CD8-positive, alpha-beta memory T cell (primary cell): ENCODE results near the gene MALT1. TPM values are rescaled to one million over a fixed set of nuclear protein-coding genes. Genes with fewer than 3 reads are reported as not detected.

ENCODE experiments used
- CTCF ChIA-PET: fragments of 350-600 bp; sonication (Branson Sonifier 250); formaldehyde crosslinking; loops from one replicate; lab custom pipeline; 2021; ENCODE audit warnings: antibody characterized with exemption; lab: Charles Lee
- POLR2A ChIA-PET: fragments of 350-600 bp; sonication (Branson Sonifier 250); formaldehyde crosslinking; loops from one replicate; lab custom pipeline; 2021; ENCODE audit warnings: antibody characterized with exemption; lab: Charles Lee
- DNase-seq, 5 donors: peaks; one replicate each; pipeline versions ENCODE4 v3.0.0 to v3.0.0-alpha.2; 2020 to 2022; ENCODE audit warnings: mixed read lengths in 1 of 5
- H3K27ac ChIP-seq: one replicate; pipeline ENCODE4 v1.7.0; 2013; ENCODE audit warnings: low read depth, mild to moderate bottlenecking, low read length, moderate library complexity
- H3K27me3 ChIP-seq: 2 replicates; pipeline ENCODE4 v1.7.0; 2013; ENCODE audit warnings: low read length, mild to moderate bottlenecking; ENCODE audit not compliant: insufficient read depth, poor library complexity, severe bottlenecking
- H3K36me3 ChIP-seq: 2 replicates; pipeline ENCODE4 v1.7.0; 2013; ENCODE audit warnings: mild to moderate bottlenecking, low read length, moderate library complexity; ENCODE audit not compliant: insufficient read depth
- H3K4me1 ChIP-seq: 2 replicates; pipeline ENCODE4 v1.7.0; 2013; ENCODE audit warnings: mild to moderate bottlenecking, low read length, moderate library complexity; ENCODE audit not compliant: insufficient read depth
- H3K4me3 ChIP-seq: 2 replicates; pipeline ENCODE4 v1.7.0; 2013; ENCODE audit warnings: mild to moderate bottlenecking, low read length
- H3K9me3 ChIP-seq: 2 replicates; pipeline ENCODE4 v1.7.0; 2013; ENCODE audit warnings: mild to moderate bottlenecking, low read length
- H3K27ac Mint-ChIP-seq, 8 donors: one replicate each; pipeline ENCODE4 v1.8.0; 2020 to 2021; ENCODE audit warnings: mixed read lengths in 8 of 8, mild to moderate bottlenecking in 6 of 8, inconsistent platforms in 3 of 8, moderate library complexity in 3 of 8
- H3K27me3 Mint-ChIP-seq, 2 donors: one replicate each; pipeline ENCODE4 v1.8.0; 2020 to 2021; ENCODE audit warnings: mixed read lengths in 2 of 2, mild to moderate bottlenecking in 1 of 2, moderate library complexity in 1 of 2
- H3K36me3 Mint-ChIP-seq, 3 donors: one replicate each; pipeline ENCODE4 v1.8.0; 2020 to 2021; ENCODE audit warnings: mixed read lengths in 3 of 3, inconsistent platforms in 1 of 3, mild to moderate bottlenecking in 1 of 3
- H3K4me1 Mint-ChIP-seq, 3 donors: one replicate each; pipeline ENCODE4 v1.8.0; 2020 to 2021; ENCODE audit warnings: mixed read lengths in 3 of 3, inconsistent platforms in 1 of 3, mild to moderate bottlenecking in 1 of 3
- H3K4me3 Mint-ChIP-seq, 7 donors: one replicate each; pipeline ENCODE4 v1.8.0; 2020 to 2021; ENCODE audit warnings: mixed read lengths in 7 of 7, mild to moderate bottlenecking in 6 of 7, moderate library complexity in 4 of 7, inconsistent platforms in 2 of 7
- H3K9me3 Mint-ChIP-seq, 5 donors: one replicate each; pipeline ENCODE4 v1.8.0; 2020 to 2022; ENCODE audit warnings: mixed read lengths in 5 of 5, mild to moderate bottlenecking in 3 of 5, moderate library complexity in 2 of 5, inconsistent platforms in 1 of 5
- polyA plus RNA-seq: library from polyadenylated mRNA; unstranded; fragments of 300-500 nt; fragmentation: Illumina TruSeq; gene quantifications from one replicate; pipeline ENCODE4 v1.2.3, GENCODE V29; 2021
- total RNA-seq, 2 experiments: library from RNA; stranded (reverse); gene quantifications; one replicate each; pipeline ENCODE4 v1.2.3, GENCODE V29; 2021

Gene MALT1
- total and polyA plus RNA-seq, 3 experiments from 2014 or later, result 33.1 to 41.4 (median 35.8) TPM

- Histone ChIP-seq H3K4me3 (no peak overlapping the region), H3K9me3 (no peaks in the 10 kb centered on the region), H3K36me3 (peaks cover 3% of the 10 kb centered on the region), H3K27ac (no peak overlapping the region), H3K27me3 (no peaks in the 10 kb centered on the region), H3K4me1 (peaks cover 42% of the 10 kb centered on the region)
- Mint-ChIP-seq H3K27me3 (no peaks in the 10 kb centered on the region), H3K4me3 (no peak overlapping the region), H3K27ac (peak overlapping the region in 5 of 8 donors; percentile 0 to 80 (median 53)), H3K4me1 (peaks cover 41 to 61% (median 47%) of the 10 kb centered on the region in 3 donors), H3K36me3 (peaks cover 7 to 53% (median 15%) of the 10 kb centered on the region in 3 donors), H3K9me3 (no peaks in the 10 kb centered on the region)
- CTCF ChIA-PET, result interaction anchor here (1.5 kb wide), 1 partner anchor 51 kb away, joined by 3 read pairs; no protein-coding TSS in a partner anchor
- POLR2A ChIA-PET, result no interaction called here
- no peak for DNase-seq
Observed at GRCh38 chr18:58712930-58713329, 41.7 kb downstream of the MALT1 start.

- DNase-seq, result peak in 1 of 5 donors; percentile 29
- Mint-ChIP-seq H3K4me3 (peak overlapping the region in 6 of 7 donors; percentile 44 to 83 (median 68)), H3K36me3 (peaks cover 7 to 53% (median 15%) of the 10 kb centered on the region in 3 donors), H3K27me3 (no peaks in the 10 kb centered on the region), H3K9me3 (no peaks in the 10 kb centered on the region), H3K27ac (peak overlapping the region; percentile 73 to 97 (median 91)), H3K4me1 (peaks cover 41 to 65% (median 55%) of the 10 kb centered on the region in 3 donors)
- CTCF ChIA-PET, result no interaction called here
- H3K27me3 ChIP-seq, result no peaks in the 10 kb centered on the region
- no peak overlapping the region for H3K27ac ChIP-seq
- POLR2A ChIA-PET, result no interaction called here
- no peak overlapping the region for H3K4me3 ChIP-seq
- H3K36me3 ChIP-seq, result no peaks in the 10 kb centered on the region
- peaks cover 42% of the 10 kb centered on the region for H3K4me1 ChIP-seq
- no peaks in the 10 kb centered on the region for H3K9me3 ChIP-seq
Observed at GRCh38 chr18:58714259-58714658, 43.0 kb downstream of the MALT1 start.

- H3K4me3 ChIP-seq, result no peak overlapping the region
- H3K9me3 ChIP-seq, result no peaks in the 10 kb centered on the region
- H3K36me3 ChIP-seq, result no peaks in the 10 kb centered on the region
- Mint-ChIP-seq H3K27ac (peak overlapping the region; percentile 73 to 97 (median 89)), H3K4me3 (peak overlapping the region in 3 of 7 donors; percentile 6 to 60 (median 14)), H3K9me3 (no peaks in the 10 kb centered on the region), H3K27me3 (no peaks in the 10 kb centered on the region), H3K4me1 (peaks cover 42 to 68% (median 55%) of the 10 kb centered on the region in 3 donors), H3K36me3 (peaks cover 7 to 52% (median 13%) of the 10 kb centered on the region in 3 donors)
- POLR2A ChIA-PET, result interaction anchor here (0.7 to 2.1 kb wide), 2 partner anchors 40 to 43 kb away, joined by 3 to 14 read pairs; partner anchors contain the start of gene MALT1
- H3K27me3 ChIP-seq, result no peaks in the 10 kb centered on the region
- peaks cover 42% of the 10 kb centered on the region for H3K4me1 ChIP-seq
- no peak overlapping the region for H3K27ac ChIP-seq
- DNase-seq, result no peak
- CTCF ChIA-PET, result interaction anchor here (1.5 kb wide), 1 partner anchor 43 kb away, joined by 5 read pairs; the partner anchor contains the start of gene MALT1
Observed at GRCh38 chr18:58714821-58715220, 43.6 kb downstream of the MALT1 start.

GRCh38 chr18:58715540-58715939 lies 44.3 kb downstream of the MALT1 start:
- Mint-ChIP-seq H3K4me3 (peak overlapping the region in 6 of 7 donors; percentile 25 to 80 (median 60)), H3K9me3 (no peaks in the 10 kb centered on the region), H3K27me3 (no peaks in the 10 kb centered on the region), H3K4me1 (peaks cover 42 to 72% (median 56%) of the 10 kb centered on the region in 3 donors), H3K36me3 (peaks cover 11 to 55% (median 12%) of the 10 kb centered on the region in 3 donors), H3K27ac (peak overlapping the region; percentile 3 to 93 (median 80))
- Histone ChIP-seq H3K4me1 (peaks cover 42% of the 10 kb centered on the region), H3K4me3 (peak overlapping the region; percentile 5), H3K27me3 (no peaks in the 10 kb centered on the region), H3K36me3 (no peaks in the 10 kb centered on the region), H3K9me3 (no peaks in the 10 kb centered on the region), H3K27ac (no peak overlapping the region)
- ChIA-PET POLR2A (interaction anchor here (0.7 to 2.1 kb wide), 2 partner anchors 39 to 44 kb away, joined by 3 to 14 read pairs; partner anchors contain the start of gene MALT1), CTCF (interaction anchor here (0.8 to 1.5 kb wide), 2 partner anchors 14 to 44 kb away, joined by 3 to 5 read pairs; partner anchors contain the start of gene MALT1)
- DNase-seq, result no peak

- ChIA-PET POLR2A (interaction anchor here (2.1 kb wide), 1 partner anchor 44 kb away, joined by 14 read pairs; the partner anchor contains the start of gene MALT1), CTCF (interaction anchor here (0.8 to 1.5 kb wide), 2 partner anchors 15 to 45 kb away, joined by 3 to 5 read pairs; partner anchors contain the start of gene MALT1)
- Histone ChIP-seq H3K4me1 (peaks cover 42% of the 10 kb centered on the region), H3K27ac (no peak overlapping the region), H3K4me3 (peak overlapping the region; percentile 5), H3K9me3 (no peaks in the 10 kb centered on the region), H3K36me3 (no peaks in the 10 kb centered on the region), H3K27me3 (no peaks in the 10 kb centered on the region)
- peaks cover 7 to 54% (median 12%) of the 10 kb centered on the region in 3 donors for H3K36me3 Mint-ChIP-seq
- H3K4me1 Mint-ChIP-seq, result peaks cover 42 to 69% (median 61%) of the 10 kb centered on the region in 3 donors
- H3K27ac Mint-ChIP-seq, result peak overlapping the region; percentile 3 to 93 (median 80)
- no peaks in the 10 kb centered on the region for H3K9me3 Mint-ChIP-seq
- peak in 2 of 5 donors; percentile 17 to 37 for DNase-seq
- no peaks in the 10 kb centered on the region for H3K27me3 Mint-ChIP-seq
- peak overlapping the region; percentile 0 to 80 (median 60) for H3K4me3 Mint-ChIP-seq
Observed at GRCh38 chr18:58716060-58716756, 44.9 kb downstream of the MALT1 start.

- CTCF ChIA-PET, result no interaction called here
- H3K36me3 Mint-ChIP-seq, result peaks cover 4 to 63% (median 4%) of the 10 kb centered on the region in 3 donors
- peak overlapping the region in 2 of 8 donors; percentile 27 to 71 for H3K27ac Mint-ChIP-seq
- no peak overlapping the region for H3K4me3 Mint-ChIP-seq
- H3K4me1 Mint-ChIP-seq, result peaks cover 11 to 28% (median 23%) of the 10 kb centered on the region in 3 donors
- Histone ChIP-seq H3K27me3 (no peaks in the 10 kb centered on the region), H3K27ac (no peak overlapping the region), H3K36me3 (peaks cover 13% of the 10 kb centered on the region), H3K9me3 (no peaks in the 10 kb centered on the region), H3K4me1 (peaks cover 8% of the 10 kb centered on the region), H3K4me3 (no peak overlapping the region)
- POLR2A ChIA-PET, result no interaction called here
- H3K27me3 Mint-ChIP-seq, result no peaks in the 10 kb centered on the region
- DNase-seq, result peak in 2 of 5 donors; percentile 33 to 39
- no peaks in the 10 kb centered on the region for H3K9me3 Mint-ChIP-seq
Observed at GRCh38 chr18:58721566-58722239, 50.4 kb downstream of the MALT1 start.

- no peak overlapping the region for H3K4me3 ChIP-seq
- peaks cover 6 to 16% (median 13%) of the 10 kb centered on the region in 3 donors for H3K4me1 Mint-ChIP-seq
- H3K4me1 ChIP-seq, result peaks cover 4% of the 10 kb centered on the region
- no peaks in the 10 kb centered on the region for H3K9me3 ChIP-seq
- H3K27ac ChIP-seq, result no peak overlapping the region
- peaks cover 13% of the 10 kb centered on the region for H3K36me3 ChIP-seq
- H3K27me3 Mint-ChIP-seq, result no peaks in the 10 kb centered on the region
- CTCF ChIA-PET, result interaction anchor here (1.2 kb wide), 1 partner anchor 40 kb away, joined by 4 read pairs; no protein-coding TSS in a partner anchor
- no peaks in the 10 kb centered on the region for H3K9me3 Mint-ChIP-seq
- H3K27ac Mint-ChIP-seq, result no peak overlapping the region
- POLR2A ChIA-PET, result interaction anchor here (0.9 kb wide), 1 partner anchor 28 kb away, joined by 4 read pairs; no protein-coding TSS in a partner anchor
- no peak overlapping the region for H3K4me3 Mint-ChIP-seq
- DNase-seq, result no peak
- H3K27me3 ChIP-seq, result no peaks in the 10 kb centered on the region
- peaks cover 3 to 62% (median 4%) of the 10 kb centered on the region in 3 donors for H3K36me3 Mint-ChIP-seq
Observed at GRCh38 chr18:58723810-58724602, 52.7 kb downstream of the MALT1 start.
